Activated T-cell treated with anti-CD3 and anti-CD28 coated beads, Interleukin-2, amount 50 U/mL, for 1 hour (primary cell): ENCODE results near the gene NARS2.
"Not testable (repeated sequence)": the region's sequence is repeated elsewhere in the genome, so short reads cannot be mapped to it uniquely, and the experiment has no call there.

Experiments
- DNase-seq: peaks from one replicate; pipeline ENCODE4 v3.0.0-alpha.2; 2020

NARS2 gene

DNA sequence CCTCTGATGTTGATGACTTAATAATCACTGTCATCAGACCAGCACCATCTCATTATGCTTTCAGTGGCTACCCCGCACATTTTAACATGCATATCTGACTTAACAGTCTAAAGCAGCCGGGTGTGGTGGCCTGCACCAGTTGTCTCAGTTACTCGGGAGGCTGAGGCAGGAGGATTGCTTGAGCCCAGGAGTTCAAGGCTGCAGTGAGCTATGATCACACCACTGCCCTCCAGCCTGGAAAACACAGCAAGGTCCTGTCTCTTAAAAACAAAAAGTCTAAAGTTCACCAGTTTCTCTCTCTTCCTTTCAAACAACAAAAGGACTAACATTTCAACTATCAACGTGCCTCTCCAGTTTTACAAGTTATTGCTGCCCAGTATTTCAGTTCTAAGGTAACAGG is 101.8 kb downstream of the NARS2 start:
- DNase-seq = no peak

DNA sequence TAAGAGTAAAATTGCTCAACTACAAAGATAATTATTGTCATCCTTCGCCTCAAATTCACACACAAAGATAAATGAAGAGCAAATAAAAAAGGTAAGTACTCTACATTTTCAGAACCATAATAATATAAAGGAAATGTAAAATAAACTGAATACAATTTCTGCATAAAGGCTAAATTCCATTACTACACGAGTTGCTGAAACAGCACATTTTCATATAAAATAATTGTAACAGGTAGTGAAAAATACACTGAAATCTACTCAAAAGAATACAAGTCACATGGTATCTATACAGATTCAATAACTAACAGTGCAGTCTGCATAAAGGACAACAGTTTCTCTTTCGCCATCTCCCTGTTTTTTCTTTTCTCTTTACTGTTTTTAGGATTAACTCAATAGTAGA is 102.3 kb downstream of the NARS2 start:
- DNase-seq = no peak

DNA sequence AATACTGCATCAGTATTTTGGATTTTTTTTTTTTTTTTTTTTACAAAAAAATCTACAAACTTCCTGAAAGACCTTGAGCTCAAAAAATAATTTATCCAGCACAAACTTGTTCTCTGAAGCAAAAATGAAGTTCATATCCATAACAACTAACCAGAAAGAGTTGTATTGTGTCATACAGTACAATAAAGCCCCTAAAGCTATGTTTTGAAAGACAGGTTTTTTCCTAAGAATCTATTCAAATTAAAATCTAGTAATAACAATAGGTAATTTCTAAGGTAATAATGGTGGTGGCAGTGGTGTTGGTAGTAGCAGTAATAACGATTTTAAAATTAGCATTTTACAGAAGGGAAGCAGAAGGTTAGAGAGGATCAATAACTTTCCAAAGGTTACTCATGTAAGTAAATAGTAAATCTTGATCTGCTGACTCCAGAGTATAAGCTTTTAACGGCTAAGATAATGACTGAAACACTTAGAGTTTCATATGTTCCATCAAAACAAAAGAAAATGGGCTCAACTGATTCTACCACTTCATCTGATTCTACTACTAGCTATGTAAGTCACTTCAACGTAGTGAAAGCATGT is 103.7 kb downstream of the NARS2 start:
- no peak for DNase-seq

DNA sequence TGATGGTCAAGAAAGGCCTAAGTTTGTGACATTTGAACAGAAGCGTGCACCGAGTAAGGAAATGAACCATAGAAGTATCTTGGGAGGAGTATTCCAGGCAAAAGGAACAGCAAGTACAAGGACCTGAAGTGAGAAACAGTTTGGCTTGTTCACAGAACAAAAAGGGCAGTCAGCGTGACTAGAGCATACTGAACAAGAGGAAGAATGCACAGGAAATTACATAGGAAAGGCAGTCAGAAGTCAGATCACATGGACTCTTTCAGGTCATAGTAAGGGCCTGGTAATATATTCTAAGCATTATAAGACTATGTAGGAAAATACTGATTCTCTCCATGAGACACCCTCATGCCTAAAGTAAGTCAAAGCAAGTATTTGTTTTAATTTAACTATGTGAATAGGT is 104.8 kb downstream of the NARS2 start:
- DNase-seq = no peak

DNA sequence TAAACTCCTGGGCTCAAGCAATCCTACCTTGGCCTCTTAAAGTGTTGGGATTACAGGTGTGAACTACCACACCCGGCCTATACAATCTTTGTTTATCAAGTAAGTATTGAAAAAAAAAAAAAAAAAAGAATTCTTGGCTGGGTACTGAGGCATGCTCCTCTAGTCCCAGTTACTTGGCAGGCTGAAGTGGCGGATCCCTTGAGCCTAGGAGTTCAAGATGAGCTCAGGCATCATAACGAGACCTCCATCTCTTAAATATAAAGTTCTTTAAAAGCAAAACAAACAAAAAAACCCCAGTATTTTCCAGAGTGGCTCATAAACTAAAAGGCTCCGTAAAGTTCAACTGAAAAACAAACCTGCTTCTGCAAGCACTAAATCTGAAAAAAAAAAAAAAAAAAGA is 106.7 kb downstream of the NARS2 start:
- DNase-seq = no peak

DNA sequence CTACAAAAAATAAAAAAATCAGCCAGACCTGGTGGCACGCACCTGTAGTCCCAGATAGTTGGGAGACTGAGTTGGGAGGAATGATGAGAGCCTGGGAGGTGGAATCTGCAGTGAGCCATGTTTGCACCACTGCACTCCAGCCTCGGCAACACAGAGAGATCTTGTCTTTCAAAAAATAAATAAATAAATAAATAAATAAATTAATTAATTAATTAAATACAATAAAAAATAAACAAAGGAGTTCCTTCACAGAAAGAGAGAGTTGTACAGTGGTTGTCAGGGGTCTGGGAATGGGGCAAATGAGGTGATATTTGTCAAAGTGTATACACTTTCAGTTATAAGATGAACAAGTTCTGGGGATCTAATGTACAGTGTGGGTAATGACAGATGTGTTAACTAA is 107.3 kb downstream of the NARS2 start:
- DNase-seq = no peak

DNA sequence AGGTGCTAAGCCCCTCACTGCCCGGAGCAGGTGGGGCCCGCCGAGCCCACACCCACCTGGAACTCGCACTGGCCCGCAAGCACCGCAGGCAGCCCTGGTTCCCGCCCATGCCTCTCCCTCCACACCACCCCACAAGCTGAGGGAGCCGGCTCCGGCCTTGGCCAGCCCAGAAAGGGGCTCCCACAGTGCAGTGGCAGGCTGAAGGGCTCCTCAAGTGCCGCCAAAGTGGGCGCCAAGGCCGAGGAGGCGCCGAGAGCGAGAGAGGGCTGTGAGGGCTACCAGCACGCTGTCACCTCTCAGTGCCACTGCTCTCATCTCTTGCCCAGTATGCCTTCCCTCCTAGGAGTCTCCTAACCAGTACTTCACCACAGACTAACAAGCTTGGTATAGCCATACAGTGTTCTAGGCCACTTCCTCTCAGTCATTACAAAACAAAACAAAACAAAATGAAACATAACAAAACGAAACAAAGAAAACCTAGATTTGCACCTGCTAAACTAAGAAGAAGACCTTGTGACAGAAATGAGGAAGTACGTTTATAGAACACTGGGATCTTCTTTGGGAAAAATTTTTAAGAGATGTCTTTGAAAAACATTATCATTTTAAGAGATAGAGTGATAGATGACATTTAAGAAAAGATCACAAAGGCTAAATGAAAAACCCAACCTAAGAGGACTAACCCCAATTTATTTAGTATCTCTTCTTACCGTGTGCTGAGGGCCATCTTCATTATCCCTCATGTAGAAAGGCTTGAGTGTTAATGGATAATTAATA is 109.3 kb downstream of the NARS2 start:
- DNase-seq = peak; percentile 28

DNA sequence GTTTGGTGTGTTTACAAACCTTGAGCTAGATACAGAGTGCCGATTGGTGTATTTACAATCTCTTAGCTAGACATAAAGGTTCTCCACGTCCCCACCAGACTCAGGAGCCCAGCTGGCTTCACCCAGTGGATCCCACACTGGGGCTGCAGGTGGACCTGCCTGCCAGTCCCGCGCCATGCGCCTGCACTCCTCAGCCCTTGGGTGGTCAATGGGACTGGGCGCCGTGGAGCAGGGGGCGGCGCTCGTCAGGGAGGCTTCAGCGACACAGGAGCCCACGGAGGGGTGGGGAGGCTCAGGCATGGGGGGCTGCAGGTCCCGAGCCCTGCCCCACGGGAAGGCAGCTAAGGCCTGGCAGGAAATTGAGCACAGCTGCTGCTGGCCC is 109.9 kb downstream of the NARS2 start:
- not testable (repeated sequence) for DNase-seq

DNA sequence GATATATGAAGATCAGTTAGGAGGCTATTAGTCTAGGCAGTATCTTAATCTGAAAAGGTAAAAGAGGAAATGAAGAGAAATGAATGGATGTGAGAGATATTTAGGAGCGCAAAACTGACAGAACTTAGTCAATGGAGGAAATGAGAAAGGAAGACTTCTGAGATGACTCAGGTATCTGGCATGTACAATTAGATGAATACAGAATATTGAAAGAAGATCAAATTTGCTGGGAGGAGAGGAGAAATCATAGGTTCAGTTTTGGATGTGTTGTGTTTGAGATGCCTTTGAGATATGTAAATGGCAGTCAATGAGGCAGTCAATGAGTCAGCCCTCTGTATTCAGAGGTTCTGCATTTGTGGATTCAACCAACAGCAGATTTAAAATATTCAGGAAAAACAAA is 114.2 kb downstream of the NARS2 start:
- no peak for DNase-seq

DNA sequence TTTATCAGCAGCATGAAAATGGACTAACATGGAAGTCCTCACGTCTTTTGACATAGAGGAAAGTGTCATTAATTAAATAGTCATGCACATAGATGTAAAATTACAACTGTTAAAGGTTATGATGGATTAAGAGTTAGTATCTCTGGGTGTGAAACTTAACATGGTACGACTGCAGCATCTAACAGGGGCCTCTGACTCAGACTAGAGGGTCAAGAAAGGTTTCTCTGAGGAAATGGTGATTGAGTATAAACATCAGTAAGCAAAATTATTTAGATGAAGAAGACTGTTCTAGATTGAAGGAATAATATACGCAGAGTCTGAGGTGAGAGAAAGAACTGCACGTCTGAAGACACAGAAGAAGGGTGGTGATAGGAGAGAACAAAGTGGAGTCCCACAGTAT is 114.9 kb downstream of the NARS2 start:
- DNase-seq = no peak

DNA sequence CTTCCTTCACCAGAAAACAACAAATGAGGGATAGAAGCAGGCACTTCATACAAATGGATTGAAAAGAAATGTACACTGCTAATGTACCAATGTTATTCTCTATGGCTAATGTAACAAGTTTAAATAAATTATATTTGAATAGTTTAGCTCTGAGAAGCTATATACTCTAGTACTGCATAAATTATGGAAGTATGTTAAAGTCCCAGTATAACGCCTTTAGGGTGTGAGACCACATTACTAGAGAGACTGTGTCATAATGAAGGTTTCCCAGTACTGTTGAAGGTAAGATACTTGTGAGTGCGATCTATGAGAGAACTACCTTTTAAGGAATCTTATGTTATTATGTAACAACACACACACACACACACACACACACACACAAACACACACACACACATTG is 117.2 kb downstream of the NARS2 start:
- no peak for DNase-seq

DNA sequence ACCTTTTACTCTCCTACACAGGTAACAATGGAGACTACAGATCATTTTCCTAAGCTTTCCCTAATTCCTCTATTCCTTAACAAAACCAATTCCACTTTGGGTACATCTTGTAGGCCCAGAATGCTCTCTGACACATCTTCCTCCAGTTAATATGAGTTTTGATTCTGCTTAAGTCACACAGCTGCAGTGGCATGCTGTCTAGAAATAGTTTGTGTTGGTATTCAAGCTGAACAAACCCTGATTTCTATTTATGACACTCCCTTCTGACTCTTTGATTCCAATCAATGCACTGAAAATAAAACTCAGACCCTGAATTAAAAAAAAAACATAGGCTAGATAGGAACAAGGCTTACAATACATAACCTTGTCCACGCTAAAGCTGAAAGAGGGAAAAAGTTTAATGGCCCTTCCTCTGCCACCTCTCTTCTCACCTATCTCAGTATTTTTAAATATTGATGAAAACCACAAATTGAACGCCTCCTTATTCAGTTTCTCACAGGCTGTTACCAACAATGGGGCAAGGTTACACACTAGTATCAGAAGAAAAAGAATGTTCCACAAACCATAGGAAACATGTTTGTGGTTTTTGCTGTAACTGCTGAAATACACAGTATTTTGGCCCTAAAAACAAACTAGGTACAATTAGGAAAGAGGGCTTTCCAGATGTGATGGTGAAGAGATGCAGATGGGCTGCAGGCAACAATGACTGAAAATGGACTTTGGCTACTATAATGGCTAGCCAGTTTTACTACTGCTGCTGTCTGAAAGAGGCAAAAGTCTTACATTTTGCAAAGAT is 121.3 kb downstream of the NARS2 start:
- no peak for DNase-seq

DNA sequence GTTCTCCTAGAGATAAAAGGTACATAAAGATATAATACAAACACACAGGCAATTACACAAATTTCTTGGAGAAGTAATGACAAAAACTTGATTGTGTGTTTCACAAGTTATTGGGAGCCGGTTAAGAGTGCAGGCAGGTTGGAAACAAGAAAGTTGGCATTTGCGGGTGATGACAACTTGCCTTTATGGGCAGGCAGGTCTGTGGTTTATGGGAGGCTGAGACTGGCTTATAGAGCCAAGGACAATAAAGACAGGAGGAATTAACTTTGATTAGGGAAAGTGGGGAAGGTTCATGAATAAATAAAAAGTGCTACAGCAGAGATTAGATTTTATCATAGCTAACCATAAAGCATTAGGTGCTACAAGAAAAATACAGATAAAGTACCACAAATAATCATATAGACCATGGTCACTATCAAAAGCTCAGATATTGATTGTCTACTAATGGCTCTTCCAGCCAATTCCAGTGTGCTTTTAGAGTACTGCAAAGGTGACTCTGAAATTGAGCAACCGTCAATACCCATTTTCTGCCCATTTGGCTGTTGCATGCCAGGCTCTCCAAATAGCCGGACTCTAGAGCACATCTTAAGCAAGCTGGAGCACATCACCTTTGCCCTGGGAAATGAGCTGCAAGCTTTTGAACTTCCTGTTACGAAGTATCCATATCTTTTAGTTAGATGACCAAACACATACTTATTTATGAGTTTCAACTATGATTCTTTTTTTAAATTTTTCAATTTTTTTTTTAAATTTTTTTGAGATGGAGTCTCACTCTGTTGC is 123.1 kb downstream of the NARS2 start:
- no peak for DNase-seq

DNA sequence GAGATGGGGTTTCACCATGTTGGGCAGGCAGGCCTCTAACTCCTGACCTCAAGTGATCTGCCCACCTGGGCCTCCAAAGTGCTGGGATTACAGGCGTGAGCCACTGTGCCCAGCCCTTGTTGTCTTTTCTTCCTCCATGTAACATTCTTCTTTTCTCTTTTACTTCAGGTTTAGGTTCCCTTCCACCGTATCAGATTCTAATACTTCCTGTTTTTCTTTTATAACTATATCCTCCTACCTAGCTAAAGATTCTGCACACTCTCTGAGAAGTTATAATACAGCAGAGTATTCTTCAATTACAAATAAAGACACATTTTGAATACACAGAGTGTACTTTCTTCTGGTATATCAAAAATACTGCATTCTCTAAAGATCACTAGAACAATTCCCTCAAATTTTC is 123.8 kb downstream of the NARS2 start:
- DNase-seq = no peak

DNA sequence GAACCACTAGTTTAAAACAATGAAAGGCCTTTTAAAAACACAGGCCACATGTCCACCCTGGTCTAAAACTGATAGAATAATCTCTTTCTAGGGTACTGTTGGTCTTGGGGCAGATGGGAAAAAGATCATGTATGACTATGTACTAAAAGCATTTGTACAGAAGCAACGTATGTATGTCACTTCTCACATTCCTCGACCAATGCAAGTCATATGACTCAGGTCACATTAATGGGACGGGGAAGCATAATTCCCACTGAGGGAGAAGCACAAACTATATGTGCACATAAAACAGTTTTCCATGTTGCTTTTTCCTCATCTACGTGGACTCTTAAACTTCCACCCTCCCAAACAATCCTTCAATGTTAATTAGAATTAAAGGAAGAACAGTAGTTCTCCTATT is 124.8 kb downstream of the NARS2 start:
- no peak for DNase-seq

DNA sequence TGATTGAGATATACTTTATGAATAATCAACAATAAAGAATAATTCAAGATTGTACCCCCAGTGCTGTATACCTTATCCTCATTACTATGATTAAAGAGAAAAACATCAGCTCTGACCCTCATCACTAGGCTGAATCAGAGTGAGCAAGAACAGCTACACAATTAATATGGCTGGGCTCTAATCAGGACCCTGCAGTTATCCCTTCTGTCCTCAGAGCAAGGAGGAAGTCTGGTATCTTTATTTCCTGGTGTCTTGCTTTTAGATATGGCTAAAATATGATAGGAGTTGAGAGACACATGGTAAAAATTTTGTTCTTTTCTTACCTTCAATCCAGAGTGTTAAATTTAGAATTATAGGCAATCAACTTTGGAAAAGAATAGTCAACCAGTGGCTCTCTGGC is 128.5 kb downstream of the NARS2 start:
- DNase-seq = no peak

DNA sequence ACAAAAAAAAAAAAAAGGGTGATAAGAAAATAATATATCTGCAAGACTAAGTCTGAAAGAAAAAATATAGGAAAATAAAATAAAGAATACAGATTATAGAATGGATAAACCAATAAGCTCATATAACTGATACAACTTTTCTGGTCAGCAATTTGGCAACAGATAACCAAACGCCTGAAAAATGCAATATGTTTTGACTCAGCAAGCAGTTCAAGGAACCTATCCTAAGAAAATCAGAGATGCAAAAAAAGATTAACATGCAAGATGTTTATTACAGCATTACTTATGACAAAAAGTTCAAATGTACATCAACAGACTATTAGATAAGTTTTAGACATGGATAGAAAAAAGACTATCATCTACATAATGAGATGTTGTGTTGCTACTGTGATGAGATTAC is 129.9 kb downstream of the NARS2 start:
- no peak for DNase-seq

DNA sequence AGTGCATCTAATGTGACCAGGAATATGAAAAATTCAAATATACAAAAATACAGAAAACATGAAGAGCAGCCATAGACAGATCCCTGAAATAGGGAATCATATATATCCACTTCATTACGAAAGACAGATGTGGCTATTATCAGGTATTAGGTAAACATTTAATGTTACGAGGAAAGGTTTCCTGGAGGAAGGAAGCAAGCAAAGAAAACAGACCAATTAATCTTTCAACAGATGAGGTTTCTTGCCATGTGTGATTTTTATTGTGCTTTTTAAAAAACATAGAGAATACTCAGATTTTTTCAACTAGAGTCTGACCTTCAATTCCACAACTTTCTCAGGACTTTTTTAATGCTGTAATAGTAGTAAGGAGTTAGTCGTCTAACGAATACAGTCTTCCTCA is 132.7 kb downstream of the NARS2 start:
- no peak for DNase-seq

DNA sequence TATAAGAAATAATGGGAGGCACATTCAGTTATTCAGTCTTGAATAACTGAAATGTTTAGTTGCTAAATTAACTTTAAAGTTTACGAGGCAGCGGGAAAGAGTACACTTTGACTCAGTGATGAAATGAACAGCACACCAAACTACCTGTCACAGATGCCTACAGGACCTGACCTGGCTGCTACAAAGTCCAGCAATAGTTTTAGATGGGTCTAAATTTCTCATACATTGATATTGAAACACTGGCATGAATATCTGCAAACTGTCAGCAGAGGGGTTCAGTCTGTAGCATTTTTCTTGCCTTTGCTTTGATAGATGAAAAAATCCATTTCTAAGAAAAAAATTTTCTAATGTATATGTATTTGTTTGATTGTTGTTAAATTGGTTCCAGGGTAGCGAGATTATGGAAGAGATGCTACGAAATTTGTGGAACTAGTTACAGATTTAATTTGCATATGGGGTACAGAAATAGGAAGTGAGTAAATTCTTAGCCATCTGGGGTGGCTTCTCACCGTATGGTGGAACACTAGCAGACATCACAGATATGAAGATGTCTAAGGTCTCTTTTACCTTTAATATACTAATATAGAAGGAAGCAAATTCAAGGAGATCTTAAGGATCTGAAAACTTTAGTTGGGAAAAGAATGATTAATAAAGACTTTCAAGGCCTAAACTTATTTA is 136.2 kb downstream of the NARS2 start:
- no peak for DNase-seq

DNA sequence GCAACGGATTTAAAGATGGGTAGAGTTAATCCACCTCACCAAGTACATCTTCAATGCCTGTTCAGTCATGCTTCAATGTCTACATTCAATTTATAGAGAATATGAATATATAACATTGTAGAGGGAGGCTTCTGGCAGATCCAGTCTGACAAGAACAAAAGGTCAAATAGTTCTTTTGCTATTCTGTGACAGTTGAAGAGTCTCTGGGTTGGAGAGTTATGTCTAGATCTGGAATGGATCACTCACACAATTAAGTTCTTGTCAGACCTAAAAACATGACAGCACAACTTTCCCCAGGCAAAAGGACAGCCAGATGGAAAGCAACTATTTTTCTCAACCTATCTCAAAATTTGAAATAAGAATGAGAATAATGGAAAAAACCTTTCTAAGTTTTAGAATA is 141.7 kb downstream of the NARS2 start:
- DNase-seq = no peak

DNA sequence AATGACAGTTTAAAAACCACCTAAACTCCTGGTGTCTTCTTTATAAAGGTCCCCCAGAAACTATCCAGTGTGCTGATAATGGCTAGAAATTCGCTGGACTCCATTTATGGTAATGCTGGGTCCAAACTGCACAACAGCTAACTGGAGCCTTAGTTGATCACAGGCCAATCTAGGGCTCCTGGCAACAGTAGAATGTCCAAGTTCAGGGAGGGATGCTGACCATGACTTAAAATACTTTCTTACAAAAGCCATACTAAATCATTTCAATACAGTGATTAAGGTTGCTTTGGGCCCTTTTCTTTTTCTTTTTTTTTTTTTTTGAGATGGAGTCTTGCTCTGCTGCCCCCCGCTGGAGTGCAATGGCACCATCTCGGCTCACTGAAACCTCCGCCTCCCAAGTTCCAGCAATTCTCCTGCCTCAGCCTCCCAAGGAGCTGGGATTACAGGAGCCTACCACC is 142.6 kb downstream of the NARS2 start:
- no peak for DNase-seq

DNA sequence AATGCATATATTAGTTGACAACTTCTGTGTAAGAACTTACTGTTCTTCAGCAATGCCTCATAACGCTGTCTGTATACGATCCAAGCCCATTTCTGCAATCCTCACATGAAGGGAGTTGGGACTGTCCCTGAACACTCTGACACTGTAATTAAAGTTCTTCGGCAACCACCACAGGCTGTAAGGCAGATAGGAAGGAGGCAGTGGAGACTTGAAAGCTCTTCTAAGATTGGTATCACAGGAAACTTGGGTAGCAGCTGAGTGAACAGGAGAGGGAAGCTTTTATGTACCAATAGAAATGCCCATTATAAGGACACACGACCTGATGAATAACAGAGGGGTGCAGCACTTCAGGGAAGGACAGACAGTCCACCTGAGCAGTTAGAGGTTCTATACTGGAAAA is 145.0 kb downstream of the NARS2 start:
- no peak for DNase-seq

DNA sequence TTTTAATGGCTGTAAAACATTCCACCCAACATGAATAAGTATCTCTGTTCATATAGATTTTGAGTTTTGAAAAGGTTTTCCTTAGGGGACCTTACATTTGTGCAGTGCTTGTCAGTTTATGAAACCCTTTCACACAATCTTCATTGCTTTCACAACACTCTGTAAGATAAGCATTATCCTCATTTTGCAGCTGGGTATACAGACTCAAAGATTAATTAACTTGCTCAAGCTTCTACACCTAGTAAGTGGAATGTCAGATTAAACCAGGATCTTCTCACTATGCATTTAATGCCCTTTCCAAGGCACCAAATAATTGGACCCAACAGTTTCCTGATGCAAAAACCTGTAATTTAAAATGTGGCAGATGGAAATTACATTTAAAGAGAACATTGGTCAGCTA is 145.5 kb downstream of the NARS2 start:
- DNase-seq = no peak
